Activated CD4-positive, CD25-positive, alpha-beta regulatory T cell (primary cell): ENCODE measurements around the gene IL17D.
"Not testable (repeated sequence)": the region's sequence is repeated elsewhere in the genome, so short reads cannot be mapped to it uniquely, and the experiment has no call there.

Experiments
- DNase-seq, 4 experiments: peaks; one replicate each; lab custom pipeline; 2025; lab: John Stamatoyannopoulos, UW

Gene IL17D, protein sequence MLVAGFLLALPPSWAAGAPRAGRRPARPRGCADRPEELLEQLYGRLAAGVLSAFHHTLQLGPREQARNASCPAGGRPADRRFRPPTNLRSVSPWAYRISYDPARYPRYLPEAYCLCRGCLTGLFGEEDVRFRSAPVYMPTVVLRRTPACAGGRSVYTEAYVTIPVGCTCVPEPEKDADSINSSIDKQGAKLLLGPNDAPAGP

DNA sequence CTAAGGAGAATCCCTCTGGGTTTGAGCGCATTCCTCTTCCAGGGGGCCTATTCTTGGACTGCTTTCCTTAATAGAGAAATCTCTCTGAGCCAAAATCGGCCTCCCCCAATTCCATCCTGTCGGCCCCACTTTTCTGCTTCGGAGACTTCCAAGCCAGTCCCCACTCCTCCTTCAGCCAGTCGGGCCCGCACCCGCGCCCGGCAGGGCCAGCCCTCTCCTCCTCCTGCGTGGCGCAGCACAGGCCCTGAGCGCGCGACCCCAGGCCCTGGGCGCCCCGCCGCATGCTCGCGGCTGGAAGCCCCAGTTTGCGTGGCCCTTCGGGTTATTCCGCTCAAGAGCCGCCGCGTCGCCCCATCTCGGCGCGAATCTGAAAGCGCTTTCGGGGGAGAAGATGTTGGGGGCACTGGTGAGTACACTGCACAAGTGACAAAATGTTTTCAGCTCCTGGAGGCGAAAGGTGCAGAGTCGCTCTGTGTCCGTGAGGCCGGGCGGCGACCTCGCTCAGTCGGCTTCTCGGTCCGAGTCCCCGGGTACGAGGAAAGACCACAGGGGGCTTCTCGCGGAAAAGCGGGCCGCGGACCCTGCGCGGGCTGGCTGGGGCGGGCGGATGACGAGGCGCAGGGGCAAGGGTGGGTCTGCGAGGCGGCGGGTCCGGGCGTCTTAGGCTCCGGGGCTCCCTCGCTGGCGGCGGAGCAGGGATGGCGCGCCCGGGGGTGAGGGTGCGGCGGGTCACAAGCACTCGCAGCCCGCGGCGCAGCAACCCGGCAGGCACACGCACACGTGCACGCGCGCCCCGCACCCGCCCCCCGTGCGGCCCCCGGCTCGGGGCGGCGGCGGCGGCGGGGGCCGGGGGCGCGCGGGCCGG, at the start of gene IL17D:
Gene IL17D (plus strand): TSS at position 785 of the 865 bp plus-strand sequence. CDS start 303 bp downstream, outside the sequence.
- peak in 3 of 4 experiments; percentile 14 to 17 (median 15) for DNase-seq

DNA sequence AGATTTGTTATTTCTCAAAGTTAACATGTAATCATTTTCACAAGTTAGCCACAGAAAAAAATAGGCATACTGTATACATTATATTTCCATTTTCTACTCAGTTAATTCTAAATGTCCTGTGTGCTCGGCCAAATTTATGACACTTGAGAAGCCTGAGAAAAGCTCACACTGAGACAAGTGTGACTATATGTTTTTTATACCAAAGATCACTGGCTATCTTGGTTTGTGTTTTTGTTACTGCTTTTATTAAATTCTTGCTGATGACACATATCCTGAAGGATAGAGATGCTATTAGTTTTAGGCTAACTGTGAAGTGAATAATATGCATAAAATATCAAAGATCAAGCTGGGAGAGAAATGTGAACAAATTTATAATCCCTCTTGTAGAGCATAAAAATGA, 49.3 kb upstream of the IL17D start:
- no peak for DNase-seq

DNA sequence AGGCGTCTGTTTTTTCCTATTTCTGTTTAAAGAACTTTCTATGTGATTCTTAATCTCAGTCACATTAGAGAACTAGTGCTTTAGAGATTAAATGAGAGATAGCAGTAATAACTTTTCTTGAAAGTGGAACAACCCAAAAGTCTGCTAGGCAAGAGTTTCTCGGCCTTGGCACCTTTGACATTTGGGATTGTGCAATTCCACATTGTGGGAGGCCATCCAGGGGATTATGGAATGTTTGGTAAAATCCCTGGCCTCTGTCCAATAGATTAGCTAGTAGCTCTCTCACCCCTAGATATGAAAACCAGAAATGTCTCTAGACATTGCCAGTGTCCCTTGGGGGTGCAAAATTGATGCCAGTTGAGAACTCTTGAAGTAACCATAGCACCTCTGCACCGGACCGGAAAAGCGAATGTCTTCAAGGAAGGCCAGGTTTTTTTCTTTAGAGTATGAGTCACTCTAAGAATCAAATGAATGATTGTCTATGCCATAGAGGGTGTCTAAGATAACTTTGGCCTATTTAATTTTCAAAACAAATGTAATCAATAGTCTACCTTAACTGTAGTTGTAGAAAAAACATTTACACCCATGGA, 45.0 kb upstream of the IL17D start:
- DNase-seq = no peak

DNA sequence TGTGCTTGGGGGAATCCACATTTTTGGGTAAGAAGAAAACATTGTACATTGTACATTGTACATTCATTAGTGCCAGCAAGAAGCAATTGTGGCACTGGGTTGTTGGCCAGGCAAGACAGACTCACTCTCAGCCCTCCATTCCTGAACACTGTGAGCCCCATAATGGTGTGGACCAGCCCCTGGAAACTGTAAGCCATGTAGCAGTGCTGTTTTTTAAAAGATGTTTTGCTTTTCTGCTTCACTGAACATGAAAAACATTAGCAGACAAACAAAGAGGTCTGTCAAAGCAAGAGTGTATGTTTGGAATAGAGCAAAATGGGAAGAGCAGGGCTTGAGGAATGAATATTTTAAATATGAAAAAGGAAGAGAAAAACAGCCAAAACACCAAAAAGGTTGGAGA, 39.1 kb upstream of the IL17D start:
- DNase-seq = no peak

DNA sequence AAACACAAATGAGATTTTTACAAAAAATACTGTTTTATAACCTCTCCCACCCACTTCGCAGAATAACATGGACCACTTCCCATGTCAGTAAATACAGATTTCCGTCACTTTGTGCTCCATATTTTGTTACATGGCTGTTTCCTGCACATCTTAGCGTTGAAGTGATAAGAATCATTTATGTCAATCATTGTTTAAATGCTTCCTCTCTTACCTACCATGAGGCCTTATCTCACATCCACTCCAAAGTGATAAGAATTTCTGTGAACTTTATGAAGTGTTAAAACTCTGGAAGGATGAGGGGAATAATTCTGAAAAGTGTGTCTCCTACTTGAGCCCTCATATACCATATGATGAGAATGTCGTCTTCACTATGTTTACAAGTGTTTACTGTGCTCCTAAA, 36.6 kb upstream of the IL17D start:
- DNase-seq = no peak

DNA sequence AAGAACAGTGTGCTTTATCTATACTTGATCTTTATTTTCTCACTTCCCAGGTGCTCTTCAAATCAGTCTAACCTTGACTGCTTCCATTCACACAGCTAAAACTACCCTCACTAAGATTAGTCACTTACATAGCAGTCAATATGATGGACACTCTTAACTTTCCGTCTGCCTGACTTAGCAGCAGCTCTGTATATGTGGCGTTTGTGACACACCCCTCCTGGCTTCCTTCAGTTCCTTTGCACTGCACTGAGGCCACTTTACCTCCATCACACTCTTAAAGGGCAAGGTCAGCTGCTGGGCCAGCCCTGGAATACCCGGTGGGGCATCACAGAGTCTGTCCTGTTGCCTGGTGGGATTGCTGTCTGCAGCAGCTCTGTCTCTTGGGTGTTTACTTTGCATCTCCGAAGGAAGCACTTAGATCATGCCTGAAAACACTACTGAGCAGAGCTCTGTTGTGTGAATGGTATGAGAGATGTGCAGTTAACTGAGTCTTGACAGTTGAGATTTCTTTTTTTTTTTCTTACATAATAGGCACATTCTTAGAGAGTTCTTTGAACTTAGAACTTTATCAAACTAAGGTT, 35.6 kb upstream of the IL17D start:
- DNase-seq = no peak

DNA sequence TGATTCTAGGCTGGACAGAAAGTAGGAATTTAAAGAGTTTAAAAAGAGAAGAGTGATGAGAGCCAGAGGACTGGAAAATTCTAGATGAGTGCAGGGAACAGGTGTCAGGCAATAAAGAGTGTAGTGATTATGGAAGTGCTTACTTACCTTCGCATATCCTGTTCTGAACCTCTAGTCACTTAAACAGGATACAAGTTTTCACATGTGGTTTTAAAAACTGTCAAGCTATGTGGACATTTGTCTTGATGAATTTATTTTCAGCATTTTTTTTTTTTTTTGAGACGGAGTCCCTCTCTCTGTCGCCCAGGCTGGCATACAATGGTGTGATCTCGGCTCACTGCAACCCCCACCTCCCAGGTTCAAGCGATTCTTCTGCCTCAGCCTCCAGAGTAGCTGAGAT, 34.3 kb upstream of the IL17D start:
- DNase-seq = no peak

DNA sequence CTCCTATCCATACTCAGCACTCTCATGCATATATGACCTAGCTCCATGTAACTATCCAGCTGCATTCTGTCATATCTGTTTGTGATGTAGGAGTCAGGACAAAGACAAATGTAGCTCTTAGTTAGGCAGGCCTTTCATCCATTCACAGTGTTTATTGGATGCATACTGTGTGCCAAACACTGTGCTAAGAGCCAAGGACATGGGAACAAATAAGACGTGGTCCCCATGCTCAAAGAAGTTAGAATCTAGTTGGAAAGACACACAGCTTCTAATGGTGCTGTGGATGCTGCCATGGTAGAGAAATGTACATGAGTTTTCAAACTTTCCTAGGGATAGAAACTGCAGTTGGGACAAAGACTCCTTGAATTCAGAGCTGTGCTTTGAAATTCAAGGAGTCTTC, 31.7 kb upstream of the IL17D start:
- DNase-seq = no peak

DNA sequence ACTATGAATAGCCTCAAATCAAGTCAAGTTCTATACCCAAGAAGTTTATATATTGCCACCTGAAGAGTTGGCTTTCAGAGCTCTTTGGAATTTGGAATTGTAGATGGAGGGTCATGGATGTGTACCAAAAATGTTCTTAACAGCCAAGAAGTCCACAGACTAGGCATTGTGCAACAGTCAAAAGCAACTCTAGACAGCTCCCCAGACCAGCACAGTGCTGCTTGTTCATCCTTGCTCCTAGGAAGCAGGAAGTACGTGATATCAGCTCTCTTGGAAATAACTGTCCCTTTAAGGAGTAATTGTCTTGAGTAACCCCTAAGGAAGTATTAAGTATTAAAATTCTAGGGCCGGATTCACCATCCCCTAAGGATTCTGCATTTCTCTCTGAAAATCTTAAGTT, 30.7 kb upstream of the IL17D start:
- no peak for DNase-seq

DNA sequence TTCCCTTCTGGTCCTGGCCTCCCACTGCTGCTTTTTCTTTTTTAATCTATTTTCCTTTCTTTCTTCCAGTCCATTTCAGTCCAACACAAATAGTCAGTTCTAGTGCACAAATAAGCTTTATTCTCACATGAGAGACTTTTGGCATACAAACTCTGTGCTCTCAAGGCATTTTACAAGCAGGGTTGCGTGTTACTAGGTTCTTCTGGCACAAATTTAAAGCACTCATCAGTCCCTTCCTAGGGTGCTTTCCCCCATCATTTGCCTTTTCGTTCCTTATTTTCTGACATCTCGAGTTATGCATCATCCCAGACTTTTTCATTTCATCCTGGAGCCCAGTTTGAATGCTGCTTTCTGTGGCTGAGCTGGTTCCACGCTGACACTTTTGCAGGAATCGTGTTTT, 29.8 kb upstream of the IL17D start:
- DNase-seq = no peak

DNA sequence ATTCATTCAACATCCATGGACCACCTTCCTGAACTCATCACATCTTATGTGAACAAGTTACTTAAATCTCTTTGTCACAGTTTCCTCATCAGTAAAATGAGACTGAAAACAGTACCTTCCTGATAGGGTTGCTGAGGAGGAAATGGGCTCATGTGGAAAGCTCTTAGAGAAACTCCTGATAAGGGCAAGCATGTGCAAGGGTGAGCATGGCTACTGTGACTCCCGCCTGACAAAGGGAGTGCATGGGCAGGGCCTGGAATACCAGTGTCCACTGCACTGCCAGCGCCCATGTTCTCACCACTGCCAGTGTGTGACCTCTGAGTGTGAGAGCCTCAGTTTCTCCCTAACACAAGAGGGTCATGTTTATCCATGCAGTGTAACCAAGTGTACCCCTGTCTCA, 27.3 kb upstream of the IL17D start:
- DNase-seq = no peak

DNA sequence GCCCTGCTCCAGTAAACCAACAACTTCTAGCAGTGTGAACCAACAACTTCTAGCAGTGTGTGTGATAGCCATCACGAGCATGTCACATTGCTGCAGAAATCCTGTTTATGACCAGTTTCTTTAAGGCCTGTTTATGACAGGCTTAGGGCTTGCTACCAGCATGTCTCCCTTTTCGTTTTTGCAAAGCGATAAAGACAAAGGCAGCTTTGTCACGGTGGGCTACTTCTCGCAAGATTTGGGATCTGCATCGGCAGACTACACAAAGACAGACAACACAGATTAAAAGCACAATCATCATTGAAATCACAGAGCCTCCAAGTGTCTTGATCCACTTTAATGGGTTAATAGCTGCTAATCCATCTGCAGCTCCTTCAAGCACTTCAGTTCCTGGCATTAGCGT, 24.9 kb upstream of the IL17D start:
- not testable (repeated sequence) for DNase-seq

DNA sequence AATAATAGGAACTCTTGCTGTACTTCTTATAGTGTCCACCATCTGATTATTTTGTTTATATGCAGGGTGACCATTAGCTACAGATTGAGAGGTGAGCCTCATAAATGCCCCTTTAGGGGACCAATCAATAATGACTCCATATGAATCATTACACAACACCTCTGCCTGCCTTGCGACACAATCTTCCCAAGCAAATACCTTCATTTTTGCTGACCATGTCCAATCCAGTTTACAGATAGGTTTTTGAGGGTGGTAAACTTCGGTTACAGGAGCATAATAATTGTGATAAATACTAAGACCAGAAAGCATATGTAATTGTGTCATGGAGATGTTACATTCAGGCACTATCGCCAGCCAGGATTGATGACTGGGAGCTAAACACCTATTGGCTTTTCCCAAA, 23.6 kb upstream of the IL17D start:
- DNase-seq = no peak

DNA sequence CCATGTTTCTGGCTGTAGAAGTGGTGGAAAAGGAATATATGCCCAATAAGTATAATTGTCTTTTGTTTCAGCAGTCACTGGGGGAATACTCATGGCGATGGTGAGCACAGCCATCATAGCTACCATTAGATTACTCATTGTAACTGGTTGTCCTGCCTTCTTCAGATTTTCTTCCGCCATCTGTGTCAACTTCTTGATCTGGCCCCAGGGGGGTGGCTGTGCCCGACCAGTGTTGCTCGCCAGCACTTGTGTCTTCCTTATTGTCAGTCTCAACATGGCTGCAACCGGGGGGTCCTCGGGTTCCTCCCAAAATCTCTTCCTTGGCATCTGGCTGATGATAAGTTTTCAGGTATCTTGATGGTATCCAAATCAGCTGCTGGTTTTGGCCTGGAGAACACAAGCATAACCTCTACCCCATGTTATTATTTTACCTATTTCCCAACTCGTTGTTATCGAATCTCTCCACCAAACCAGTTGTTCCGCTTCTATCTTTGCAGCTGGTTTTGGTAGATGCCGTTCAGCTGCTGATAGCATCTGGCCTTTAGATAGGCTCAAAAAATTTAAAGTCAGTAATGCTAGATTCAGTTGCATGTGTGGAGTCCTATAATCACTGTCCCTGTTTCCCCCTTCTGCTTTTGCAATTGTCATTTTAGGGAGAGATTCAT, 23.0 kb upstream of the IL17D start:
- no peak for DNase-seq

DNA sequence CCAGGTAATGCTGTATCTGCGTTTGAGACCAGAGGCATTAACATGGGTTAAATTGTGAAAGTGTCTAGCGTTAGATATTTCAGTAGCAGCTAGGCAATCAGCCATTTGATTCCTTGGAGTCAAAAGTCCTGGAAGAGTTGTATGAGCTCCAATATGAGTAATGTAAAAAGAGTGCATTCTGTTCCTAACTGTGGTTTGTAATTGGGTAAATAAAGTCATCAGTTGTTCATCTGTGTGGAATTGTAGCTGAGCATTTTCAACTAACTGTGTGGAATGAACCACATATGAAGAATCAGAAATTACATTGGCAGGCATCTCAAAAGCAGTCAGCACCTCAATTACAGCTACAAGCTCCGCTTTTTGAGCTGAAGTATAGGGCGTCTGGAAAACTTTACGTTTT, 22.0 kb upstream of the IL17D start:
- not testable (repeated sequence) for DNase-seq

DNA sequence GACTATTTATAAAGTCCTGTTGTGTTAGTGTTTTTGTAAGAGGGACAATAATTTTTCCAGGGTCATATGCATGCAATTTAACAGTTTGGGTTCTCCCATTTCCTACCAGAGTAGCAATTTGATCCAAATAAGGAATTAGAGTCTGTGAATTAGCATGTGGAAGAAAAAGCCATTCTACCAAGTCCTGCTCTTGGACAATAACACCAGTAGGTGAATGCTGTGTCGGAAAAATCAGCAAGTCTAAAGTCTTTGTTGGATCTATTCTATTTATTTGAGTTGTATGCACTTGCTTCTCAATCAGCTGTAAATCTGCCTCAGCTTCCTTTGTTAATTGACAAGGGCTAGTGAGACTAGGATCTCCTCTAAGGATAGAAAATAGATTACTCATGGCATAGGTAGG, 21.4 kb upstream of the IL17D start:
- DNase-seq = no peak

DNA sequence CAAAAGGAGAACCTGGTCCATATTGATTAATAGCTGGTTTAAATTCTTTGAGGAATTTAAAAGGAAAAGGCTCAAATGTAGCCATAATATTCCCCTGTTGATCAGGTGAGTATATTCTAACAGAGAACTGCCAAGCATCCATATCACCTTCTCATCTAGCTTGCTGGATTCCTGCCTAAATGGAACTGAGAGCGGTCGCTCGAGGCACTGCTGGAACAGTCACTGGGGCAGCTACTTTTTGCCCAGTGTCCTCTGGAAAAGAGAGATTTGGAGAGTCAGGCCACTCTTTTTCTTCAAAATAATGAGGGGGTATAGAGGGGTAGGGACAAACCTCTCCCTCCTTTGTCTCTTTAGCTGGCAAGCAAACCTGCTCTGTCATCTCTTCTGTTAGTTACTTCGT, 19.5 kb upstream of the IL17D start:
- no peak for DNase-seq

DNA sequence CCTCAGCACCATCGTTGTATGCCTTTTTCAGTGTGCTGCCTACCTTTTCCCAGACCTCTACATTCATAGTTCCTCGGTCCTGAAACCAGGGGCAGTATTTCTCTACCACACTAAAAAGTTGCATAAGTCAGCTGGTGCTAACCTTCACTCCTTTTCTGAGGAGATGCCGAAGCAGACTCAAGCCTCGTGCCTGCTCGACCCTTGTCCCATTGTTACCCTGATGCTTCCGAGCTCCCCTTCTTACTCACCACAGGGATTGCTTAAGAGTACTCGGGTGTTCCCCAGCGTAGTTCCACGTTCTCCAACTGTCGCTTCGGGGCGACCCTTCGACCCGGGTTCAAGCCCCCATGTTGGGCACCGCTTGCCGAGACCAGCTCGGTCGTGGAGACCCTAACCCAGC, 19.0 kb upstream of the IL17D start:
- DNase-seq = no peak

DNA sequence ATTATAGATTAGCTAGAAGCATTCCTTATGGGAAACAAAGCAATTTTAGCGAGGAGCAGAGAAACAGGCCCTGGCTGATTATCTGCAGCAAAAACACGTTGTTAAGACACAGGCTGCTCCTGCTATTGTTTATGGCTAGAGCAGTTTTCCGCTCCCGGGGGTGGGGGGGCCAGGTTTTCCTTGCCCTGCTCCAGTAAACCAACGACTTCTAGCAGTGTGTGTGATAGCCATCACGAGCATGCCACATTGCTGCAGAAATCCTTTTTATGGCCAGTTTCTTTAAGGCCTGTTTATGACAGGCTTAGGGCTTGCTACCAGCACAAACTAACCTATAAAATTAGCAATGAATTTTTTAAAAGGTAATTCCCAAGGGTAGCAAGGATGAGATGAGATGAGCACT, 18.4 kb upstream of the IL17D start:
- no peak for DNase-seq

DNA sequence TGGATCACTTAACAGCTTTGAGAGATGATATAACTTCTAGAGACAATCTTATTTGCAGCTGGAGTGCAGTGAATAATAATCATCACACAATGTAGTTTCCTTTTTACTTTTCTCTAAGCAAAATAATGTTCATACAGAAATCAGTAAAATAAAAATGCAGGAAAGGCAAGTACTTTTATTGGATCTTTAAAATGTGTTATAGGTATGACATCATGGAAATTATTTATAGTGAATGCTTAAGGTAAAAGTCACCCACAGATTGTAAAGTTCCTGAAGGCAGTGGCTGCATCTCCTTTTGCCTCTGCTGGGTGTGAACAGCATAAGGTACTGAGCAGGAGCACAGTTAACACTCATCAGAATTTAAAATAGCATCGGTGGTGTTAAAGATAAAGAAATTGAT, 17.3 kb upstream of the IL17D start:
- no peak for DNase-seq

DNA sequence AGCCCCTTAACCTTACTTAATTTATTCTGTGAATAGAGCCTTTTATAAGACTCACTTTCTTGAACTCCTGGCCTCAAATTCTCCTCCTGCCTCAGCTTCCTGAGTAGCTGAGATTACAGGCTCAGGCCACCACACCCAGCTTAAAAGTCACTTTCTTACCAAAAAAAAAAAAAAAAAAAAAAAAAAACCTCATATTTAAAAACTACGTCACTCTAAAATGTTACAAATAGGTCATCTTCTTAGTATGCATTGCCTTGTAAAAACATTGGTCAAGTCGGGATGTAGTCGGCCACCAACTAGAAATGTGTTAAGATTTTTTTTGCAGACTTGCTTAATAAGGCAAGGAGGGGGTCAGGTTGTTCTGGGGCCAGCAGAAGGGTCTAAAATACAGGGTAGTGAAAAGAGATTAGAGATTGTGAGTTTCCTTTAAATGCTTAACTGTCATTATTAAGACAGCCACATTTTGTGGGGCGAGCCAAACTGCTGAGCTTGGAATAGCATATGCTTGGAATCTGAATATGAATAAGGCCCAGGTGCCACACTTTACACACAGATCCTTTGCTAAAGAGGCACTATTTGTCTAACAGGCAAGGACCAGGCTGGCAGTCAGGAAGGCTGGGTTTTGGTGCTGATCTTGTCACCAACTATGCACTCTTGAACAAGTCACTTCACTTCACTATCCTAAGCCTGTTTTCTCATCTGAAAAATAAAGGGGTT, 16.5 kb upstream of the IL17D start:
- DNase-seq = no peak

DNA sequence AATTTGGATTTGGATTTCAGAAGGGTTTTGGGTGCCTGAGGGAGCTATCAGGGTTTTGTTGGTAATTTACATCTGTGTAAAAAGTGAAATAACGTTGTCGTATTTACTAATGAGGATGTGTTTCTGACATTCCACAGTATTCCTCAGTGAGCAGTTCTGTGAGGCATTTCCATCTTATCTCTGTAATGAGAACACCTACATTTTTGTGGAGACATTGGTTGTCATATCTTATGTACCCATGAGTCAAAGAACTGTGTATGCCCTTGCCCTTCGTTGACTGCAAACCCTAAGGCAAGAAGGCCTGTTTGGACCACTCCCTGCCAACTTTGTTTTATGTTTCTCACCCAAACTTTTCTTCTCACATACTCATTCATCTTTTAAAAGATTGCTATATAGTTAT, 14.2 kb upstream of the IL17D start:
- no peak for DNase-seq
